Measurements from ENCODE around the gene NDUFS2. TPM values are rescaled to one million over a fixed set of nuclear protein-coding genes. Genes with fewer than 3 reads are reported as not detected.
"Not testable (repeated sequence)": the region's sequence is repeated elsewhere in the genome, so short reads cannot be mapped to it uniquely, and the experiment has no call there.

Gene NDUFS2
- total RNA-seq, 1 experiment from 2014 or later = 118 TPM

- in situ Hi-C loops (cut with HindIII; ENCODE audit: low pct_unique_long_range_greater_than_20kb, low sequenced_read_pairs) = no loop called here
- no peak for DNase-seq (ENCODE audit: low read depth)
These were observed 24.6 kb downstream of the NDUFS2 start for GRCh38 chr1:161226759-161227158.

DNA sequence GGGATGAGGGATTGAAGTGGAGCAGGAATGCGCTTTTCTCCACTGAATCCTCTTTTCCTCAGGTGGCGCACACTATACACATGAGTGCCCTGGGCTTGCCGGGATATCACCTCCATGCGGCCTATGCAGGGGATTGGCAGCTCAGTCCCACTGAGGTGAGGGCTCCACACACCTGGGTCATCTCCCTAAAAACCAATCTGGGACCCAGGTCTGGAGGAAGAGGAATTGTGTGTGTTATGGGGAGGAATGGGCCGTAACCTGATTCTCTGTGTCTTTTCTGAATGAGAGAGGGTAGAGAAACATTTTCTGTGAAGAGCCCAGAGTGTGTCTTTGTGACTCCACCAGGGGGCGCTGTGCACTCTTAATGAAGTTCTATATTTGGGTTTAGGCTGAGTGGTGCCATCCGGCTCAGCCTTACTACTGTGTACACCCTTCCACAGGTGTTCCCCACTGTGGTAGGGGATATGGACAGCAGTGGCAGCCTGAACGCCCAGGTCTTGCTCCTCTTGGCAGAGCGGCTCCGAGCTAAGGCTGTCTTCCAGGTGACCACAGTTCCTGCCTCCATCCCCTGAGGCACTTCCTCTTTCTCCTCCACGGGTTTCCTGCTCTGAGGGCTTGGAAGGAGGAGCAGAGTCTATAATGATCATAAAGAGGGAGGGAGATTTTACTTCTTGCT, 25.2 kb downstream of the NDUFS2 start:
- in situ Hi-C loops (cut with HindIII; ENCODE audit: low pct_unique_long_range_greater_than_20kb, low sequenced_read_pairs) = no loop called here
- DNase-seq (ENCODE audit: low read depth) = peak; percentile 54

GRCh38 chr1:161228032-161228431, 25.9 kb downstream of the NDUFS2 start:
- in situ Hi-C loops (cut with HindIII; ENCODE audit: low pct_unique_long_range_greater_than_20kb, low sequenced_read_pairs) = no loop called here
- DNase-seq (ENCODE audit: low read depth) = no peak

DNA sequence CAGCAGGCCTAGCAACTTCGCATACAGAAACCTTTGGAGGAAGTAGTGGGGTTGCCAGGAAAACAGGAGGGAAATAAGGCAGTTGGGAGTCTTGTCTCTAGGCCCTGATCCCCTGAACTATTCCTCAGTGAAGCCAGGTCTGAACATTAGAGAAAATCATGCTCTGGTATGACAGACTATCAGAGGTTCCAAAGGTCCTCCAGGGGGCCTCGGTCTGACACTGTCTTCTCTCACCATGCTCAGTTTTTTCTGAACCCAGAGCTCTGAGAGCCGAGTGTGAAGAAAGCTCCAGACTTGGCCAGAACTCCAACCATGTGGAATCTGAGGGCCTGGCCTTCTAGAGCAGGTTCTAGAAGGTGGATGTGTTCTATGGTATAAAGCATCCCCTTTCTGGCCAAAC, 27.7 kb downstream of the NDUFS2 start:
- in situ Hi-C loops (cut with HindIII; ENCODE audit: low pct_unique_long_range_greater_than_20kb, low sequenced_read_pairs) = no loop called here
- no peak for DNase-seq (ENCODE audit: low read depth)

DNA sequence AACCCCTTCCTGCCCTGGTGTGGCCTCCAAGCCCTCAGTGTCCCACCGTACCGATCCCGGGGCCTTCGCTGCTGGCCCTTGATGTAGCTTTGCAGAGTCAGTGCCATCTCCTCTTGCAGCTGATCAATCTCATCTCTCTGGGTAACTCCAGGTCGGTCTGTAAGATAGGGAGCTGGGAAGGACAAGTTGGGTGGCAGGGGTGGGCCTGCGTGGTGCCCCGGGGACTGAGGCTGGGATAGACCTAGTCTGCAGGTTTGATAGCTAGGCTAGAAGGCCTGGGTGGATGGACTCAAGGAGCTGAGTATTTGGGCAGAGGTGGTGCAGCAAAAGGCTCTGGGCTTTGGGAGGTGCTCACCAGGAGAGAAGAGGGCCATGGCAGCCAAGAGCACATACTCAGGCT, 28.6 kb downstream of the NDUFS2 start:
- in situ Hi-C loops (cut with HindIII; ENCODE audit: low pct_unique_long_range_greater_than_20kb, low sequenced_read_pairs) = no loop called here
- no peak for DNase-seq (ENCODE audit: low read depth)

- in situ Hi-C loops (cut with HindIII; ENCODE audit: low pct_unique_long_range_greater_than_20kb, low sequenced_read_pairs) = no loop called here
- no peak for DNase-seq (ENCODE audit: low read depth)
These were observed 30.9 kb downstream of the NDUFS2 start for GRCh38 chr1:161233102-161233501.

DNA sequence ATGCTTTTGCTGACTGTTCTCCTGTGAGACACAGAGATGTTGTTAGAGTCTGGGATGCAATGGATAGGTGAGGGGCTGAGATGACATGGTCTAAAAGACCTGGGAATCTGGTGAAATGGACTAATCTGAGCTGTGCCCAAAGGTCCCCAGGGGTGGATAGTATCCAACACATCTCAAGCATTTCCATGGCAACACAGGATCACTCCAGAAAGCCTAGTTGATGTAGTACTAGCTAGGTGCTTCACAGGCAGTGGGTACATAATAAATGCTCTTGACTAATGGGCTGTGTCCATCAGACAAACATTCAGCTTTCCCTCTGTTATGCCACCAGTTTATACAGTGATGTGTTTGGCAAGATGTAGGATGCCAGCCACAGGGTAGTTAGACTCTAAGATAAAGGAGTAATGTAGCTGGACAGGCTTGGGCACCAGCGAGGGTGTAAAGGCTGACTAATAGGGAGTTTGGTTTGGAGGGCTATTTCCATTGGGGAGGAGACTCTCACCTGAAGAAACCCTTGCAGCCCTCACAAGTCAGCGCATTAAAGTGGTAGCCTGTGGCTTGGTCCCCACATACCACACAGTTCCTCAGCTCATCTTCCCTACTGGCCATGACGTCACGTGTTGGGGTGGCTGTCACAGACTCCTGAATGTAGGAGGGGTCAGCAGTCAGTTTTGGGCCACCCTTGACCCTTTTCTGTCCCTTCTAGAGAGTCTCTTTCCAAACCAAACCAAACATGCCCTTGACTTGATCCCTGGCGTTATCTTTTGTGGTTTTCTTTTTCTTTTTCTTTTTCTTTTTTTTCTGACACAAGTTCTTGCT, 34.0 kb downstream of the NDUFS2 start:
- no peak for DNase-seq (ENCODE audit: low read depth)
- in situ Hi-C loops (cut with HindIII; ENCODE audit: low pct_unique_long_range_greater_than_20kb, low sequenced_read_pairs) = no loop called here

DNA sequence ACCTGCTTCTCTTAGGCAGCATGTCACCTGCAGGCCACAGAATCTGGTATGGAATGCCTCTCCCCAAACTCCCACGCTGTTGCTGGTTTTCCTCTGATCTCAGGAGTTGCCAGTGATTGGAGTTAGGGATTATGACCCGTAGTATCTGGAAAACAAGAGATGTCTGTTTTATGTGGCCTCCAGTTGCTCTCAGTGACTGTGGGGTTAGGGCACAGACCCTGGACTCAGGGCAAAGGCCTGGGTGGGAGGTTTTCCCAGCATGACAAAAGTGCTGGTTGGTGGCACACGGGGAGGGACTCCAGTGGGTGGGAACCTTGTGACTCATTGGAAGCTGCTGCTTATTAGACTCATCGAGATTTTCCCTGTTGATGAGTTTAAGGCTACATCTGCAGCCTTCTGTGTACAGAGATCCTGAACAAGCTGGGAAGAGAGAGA, 35.9 kb downstream of the NDUFS2 start, which contains the start of gene NR1I3:
Gene NR1I3 (minus strand): TSS at position 165 of the 435 bp plus-strand sequence. CDS start 1,638 bp downstream, outside the sequence.
- in situ Hi-C loops (cut with HindIII; ENCODE audit: low pct_unique_long_range_greater_than_20kb, low sequenced_read_pairs) = no loop called here
- DNase-seq (ENCODE audit: low read depth) = no peak

GRCh38 chr1:161241682-161242081, 39.5 kb downstream of the NDUFS2 start:
- no peak for DNase-seq (ENCODE audit: low read depth)
- in situ Hi-C loops (cut with HindIII; ENCODE audit: low pct_unique_long_range_greater_than_20kb, low sequenced_read_pairs) = no loop called here

DNA sequence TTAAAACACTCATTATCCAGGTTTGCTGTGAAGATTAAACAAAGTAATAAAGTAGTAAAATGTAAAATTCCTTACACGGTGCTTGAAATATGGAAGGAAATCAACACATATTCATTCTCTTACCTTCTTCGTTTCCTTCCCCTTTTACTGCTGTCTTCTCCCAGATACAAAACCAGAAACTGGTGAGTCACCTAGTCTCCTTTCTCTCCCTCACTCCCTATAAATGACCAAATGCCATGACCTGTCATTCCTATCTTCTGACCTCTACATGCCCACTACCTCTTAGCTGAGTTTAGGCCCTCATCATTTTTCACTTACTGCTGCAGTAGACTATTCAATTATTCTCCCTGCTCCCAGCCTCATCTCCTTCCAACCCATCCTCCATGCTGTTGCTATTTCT, 40.1 kb downstream of the NDUFS2 start:
- DNase-seq (ENCODE audit: low read depth) = no peak
- in situ Hi-C loops (cut with HindIII; ENCODE audit: low pct_unique_long_range_greater_than_20kb, low sequenced_read_pairs) = no loop called here

GRCh38 chr1:161244888-161245287, 42.7 kb downstream of the NDUFS2 start:
- in situ Hi-C loops (cut with HindIII; ENCODE audit: low pct_unique_long_range_greater_than_20kb, low sequenced_read_pairs) = no loop called here
- no peak for DNase-seq (ENCODE audit: low read depth)

DNA sequence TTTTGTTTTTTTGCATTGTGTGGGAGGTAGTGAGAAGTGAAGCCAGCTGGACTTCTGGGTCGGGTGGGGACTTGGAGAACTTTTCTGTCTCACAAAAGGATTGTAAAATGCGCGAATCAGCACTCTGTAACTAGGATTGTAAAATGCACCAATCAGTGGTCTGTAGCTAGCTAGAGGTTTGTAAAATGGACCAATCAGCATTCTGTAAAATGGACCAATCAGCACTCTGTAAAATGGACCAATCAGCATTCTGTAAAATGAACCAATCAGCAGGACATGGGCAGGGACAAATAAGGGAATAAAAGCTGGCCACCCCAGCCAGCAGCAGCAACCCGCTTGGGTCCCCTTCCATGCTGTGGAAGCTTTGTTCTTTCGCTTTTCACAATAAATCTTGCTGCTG, 47.9 kb downstream of the NDUFS2 start:
- DNase-seq (ENCODE audit: low read depth); in situ Hi-C loops (cut with HindIII; ENCODE audit: low pct_unique_long_range_greater_than_20kb, low sequenced_read_pairs): not testable (repeated sequence)

- in situ Hi-C loops (cut with HindIII; ENCODE audit: low pct_unique_long_range_greater_than_20kb, low sequenced_read_pairs) = no loop called here
- no peak for DNase-seq (ENCODE audit: low read depth)
These were observed 48.7 kb downstream of the NDUFS2 start for GRCh38 chr1:161250829-161251228.

GRCh38 chr1:161251579-161251978, 49.4 kb downstream of the NDUFS2 start:
- in situ Hi-C loops (cut with HindIII; ENCODE audit: low pct_unique_long_range_greater_than_20kb, low sequenced_read_pairs) = no loop called here
- no peak for DNase-seq (ENCODE audit: low read depth)

GRCh38 chr1:161255302-161255701, 53.1 kb downstream of the NDUFS2 start:
- in situ Hi-C loops (cut with HindIII; ENCODE audit: low pct_unique_long_range_greater_than_20kb, low sequenced_read_pairs); DNase-seq (ENCODE audit: low read depth): not testable (repeated sequence)

GRCh38 chr1:161255955-161256520, 53.9 kb downstream of the NDUFS2 start:
- in situ Hi-C loops (cut with HindIII; ENCODE audit: low pct_unique_long_range_greater_than_20kb, low sequenced_read_pairs); DNase-seq (ENCODE audit: low read depth): not testable (repeated sequence)

DNA sequence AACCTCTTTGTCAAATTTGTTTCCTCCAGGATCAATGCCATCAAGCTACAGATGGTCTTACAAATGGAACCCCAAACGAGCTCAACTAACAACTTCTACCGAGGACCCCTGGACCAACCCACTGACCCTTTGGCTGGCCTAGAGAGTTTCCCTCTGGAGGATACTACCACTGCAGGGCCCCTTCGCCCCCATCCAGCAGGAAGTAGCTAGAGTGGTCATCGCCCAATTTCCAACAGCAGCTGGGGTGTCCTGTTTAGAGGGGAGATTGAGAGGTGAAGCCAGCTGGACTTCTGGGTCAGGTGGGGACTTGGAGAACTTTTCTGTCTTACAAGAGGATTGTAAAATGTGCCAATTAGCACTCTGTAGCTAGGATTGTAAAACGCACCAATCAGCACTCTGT, 54.9 kb downstream of the NDUFS2 start:
- DNase-seq (ENCODE audit: low read depth); in situ Hi-C loops (cut with HindIII; ENCODE audit: low pct_unique_long_range_greater_than_20kb, low sequenced_read_pairs): not testable (repeated sequence)

GRCh38 chr1:161258439-161259344, 56.5 kb downstream of the NDUFS2 start, which contains the start of gene PCP4L1:
Gene PCP4L1, plus strand, starts transcription at chr1:161258745. Its CDS starts 230 bp downstream, at chr1:161258975.
- DNase-seq (ENCODE audit: low read depth) = no peak
- in situ Hi-C loops (cut with HindIII; ENCODE audit: low pct_unique_long_range_greater_than_20kb, low sequenced_read_pairs) = no loop called here

All from Caki2 (cell line).